ENCODE data around the gene RNF148. TPM values are rescaled to one million over a fixed set of nuclear protein-coding genes. Genes with fewer than 3 reads are reported as not detected.

Gene RNF148
- total and polyA plus RNA-seq, 9 of the 15 experiments (the other 6 are each of a cell fraction or from before 2014, with no cell fraction given), result not detected

DNA sequence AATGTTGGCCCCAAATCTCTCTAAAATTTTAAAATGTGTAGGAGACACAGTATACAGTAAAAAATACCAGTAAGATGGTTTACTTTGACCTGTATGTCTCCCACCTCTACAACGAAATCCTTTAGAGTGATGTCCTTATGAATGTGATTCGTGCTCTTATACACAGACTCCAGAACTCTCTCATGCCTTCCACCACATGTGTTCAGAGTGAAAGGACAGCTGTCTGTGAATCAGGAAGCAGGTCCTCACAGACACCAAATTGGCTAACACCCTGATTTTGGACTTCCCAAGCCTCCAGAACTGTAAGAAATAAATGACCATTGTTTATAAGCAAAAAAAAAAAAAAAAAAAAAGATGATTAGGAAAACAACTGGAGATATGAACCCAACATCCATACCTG lies 39.0 kb downstream of the RNF148 start (continued):
- no peak for TF ChIP-seq SRSF1 (IDR thresholded peaks at IDR 0.05; ENCODE audit: low read depth, low read length)

DNA sequence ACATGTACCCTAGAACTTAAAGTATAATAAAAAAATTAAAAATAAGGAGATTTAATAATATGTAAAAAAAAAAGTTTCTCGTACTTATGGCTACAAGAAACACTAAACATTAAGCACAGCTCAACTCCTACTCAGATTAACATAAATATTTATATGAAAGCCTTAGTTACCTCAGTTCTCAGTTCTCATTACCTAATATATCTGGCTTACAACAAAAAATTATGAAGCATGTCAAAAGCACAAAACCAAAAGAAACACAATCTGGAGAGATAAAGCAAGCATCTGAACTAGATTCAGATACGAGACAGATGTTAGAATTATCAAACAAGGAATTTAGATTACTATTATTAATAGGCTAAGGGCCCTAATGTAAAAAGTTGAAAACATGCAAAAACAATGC lies 43.9 kb downstream of the RNF148 start:
- TF ChIP-seq, protein P1, sequence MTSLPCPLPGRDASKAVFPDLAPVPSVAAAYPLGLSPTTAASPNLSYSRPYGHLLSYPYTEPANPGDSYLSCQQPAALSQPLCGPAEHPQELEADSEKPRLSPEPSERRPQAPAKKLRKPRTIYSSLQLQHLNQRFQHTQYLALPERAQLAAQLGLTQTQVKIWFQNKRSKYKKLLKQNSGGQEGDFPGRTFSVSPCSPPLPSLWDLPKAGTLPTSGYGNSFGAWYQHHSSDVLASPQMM (CRISPR knock-in tag; IDR thresholded peaks at IDR 0.05), result no peak
- TF ChIP-seq PTTG1 (tag; IDR thresholded peaks at IDR 0.05; ENCODE audit: low read depth) (no peak), RUNX1 (IDR thresholded peaks at IDR 0.05; ENCODE audit: low read depth) (no peak)
- TF ChIP-seq, protein P2, sequence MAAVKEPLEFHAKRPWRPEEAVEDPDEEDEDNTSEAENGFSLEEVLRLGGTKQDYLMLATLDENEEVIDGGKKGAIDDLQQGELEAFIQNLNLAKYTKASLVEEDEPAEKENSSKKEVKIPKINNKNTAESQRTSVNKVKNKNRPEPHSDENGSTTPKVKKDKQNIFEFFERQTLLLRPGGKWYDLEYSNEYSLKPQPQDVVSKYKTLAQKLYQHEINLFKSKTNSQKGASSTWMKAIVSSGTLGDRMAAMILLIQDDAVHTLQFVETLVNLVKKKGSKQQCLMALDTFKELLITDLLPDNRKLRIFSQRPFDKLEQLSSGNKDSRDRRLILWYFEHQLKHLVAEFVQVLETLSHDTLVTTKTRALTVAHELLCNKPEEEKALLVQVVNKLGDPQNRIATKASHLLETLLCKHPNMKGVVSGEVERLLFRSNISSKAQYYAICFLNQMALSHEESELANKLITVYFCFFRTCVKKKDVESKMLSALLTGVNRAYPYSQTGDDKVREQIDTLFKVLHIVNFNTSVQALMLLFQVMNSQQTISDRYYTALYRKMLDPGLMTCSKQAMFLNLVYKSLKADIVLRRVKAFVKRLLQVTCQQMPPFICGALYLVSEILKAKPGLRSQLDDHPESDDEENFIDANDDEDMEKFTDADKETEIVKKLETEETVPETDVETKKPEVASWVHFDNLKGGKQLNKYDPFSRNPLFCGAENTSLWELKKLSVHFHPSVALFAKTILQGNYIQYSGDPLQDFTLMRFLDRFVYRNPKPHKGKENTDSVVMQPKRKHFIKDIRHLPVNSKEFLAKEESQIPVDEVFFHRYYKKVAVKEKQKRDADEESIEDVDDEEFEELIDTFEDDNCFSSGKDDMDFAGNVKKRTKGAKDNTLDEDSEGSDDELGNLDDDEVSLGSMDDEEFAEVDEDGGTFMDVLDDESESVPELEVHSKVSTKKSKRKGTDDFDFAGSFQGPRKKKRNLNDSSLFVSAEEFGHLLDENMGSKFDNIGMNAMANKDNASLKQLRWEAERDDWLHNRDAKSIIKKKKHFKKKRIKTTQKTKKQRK (IDR thresholded peaks at IDR 0.05; ENCODE audit: borderline replicate concordance, low read depth, low read length), result no peak
- ATAC-seq (no peak), DNase-seq (ENCODE audit: extremely low read depth in 1 of 4, low spot score in 3 of 4) (no peak), FAIRE-seq (no peak)
- 0% methylated on average over 2 of the region's 2 CpGs for WGBS (ENCODE audit: insufficient coverage, low coverage, missing lambda C conversion rate)
- H3K9me1 ChIP-seq (ENCODE audit: control insufficient read depth, insufficient read depth, low read length), result no peaks in the 10 kb centered on the region
- no peaks in the 10 kb centered on the region for H3K4me1 ChIP-seq (replicated peaks in 1 of 2; ENCODE audit: control insufficient read depth in 2 of 2, insufficient read depth in 2 of 2, low read length in 2 of 2)
- no peak overlapping the region for H3K4me2 ChIP-seq (ENCODE audit: insufficient read depth, low read length)
- H3K36me3 ChIP-seq (ENCODE audit: control insufficient read depth, insufficient read depth, low read length), result no peaks in the 10 kb centered on the region
- no peaks in the 10 kb centered on the region for H4K20me1 ChIP-seq (replicated peaks; ENCODE audit: control insufficient read depth, insufficient read depth, low read length)
- H3K4me3 ChIP-seq, result no peak overlapping the region
- in situ Hi-C loops (cut with MboI), result no loop called here
- no peak overlapping the region for H3K27ac ChIP-seq (ENCODE audit: extremely low read depth, low read depth, low read length)
- POLR2A ChIA-PET, result no interaction called here
- H3K27me3 ChIP-seq (ENCODE audit: control insufficient read depth in 2 of 2, insufficient read depth in 2 of 2, low read length in 2 of 2), result no peaks in the 10 kb centered on the region
- no TSS peak for BruUV-seq (replicated peaks)
- no peak overlapping the region for H3K9ac ChIP-seq (ENCODE audit: insufficient read depth in 1 of 2, low read depth in 2 of 2, low read length in 2 of 2)
- H3K79me2 ChIP-seq (ENCODE audit: control insufficient read depth, insufficient read depth, low read length), result no peaks in the 10 kb centered on the region
- H3K9me3 ChIP-seq (replicated peaks; ENCODE audit: control insufficient read depth, insufficient read depth, low read depth, low read length), result no peaks in the 10 kb centered on the region; the same call in 1 of the 2 replicates
- intact Hi-C loops (cut with micrococcal nuclease), result no loop called here
- no peak overlapping the region for H2AFZ ChIP-seq (ENCODE audit: low read depth, low read length)
- CTCF ChIA-PET (ENCODE audit: low intra/inter-chr PET ratio), result no interaction called here
